BJ (cell line): Measurements from ENCODE around the gene ERBB2. TPM values are rescaled to one million over a fixed set of nuclear protein-coding genes. Genes with fewer than 3 reads are reported as not detected.

Experiments used
- CTCF ChIA-PET: fragments of 350-600 bp; formaldehyde crosslinking; extraction: SDS; loops from one replicate; lab custom pipeline; 2021; ENCODE audit warnings: antibody characterized with exemption, inconsistent platforms; lab: Yijun Ruan, JAX
- POLR2A ChIA-PET: fragments of 300-600 bp; sonication (Branson Sonifier 250); formaldehyde crosslinking; extraction: SDS; loops from one replicate; lab custom pipeline; 2021; ENCODE audit warnings: antibody characterized with exemption; lab: Charles Lee
- DNase-seq: peaks from one replicate; pipeline ENCODE4 v3.0.0-alpha.2; 2011; ENCODE audit warnings: low read depth
- H3K27me3 ChIP-seq: 2 replicates; pipeline ENCODE4 v1.6.0; 2011; ENCODE audit warnings: low read length; ENCODE audit not compliant: control insufficient read depth, insufficient read depth
- H3K36me3 ChIP-seq: 2 replicates; pipeline ENCODE4 v1.5.1; 2011; ENCODE audit warnings: low read length; ENCODE audit not compliant: control insufficient read depth, insufficient read depth
- H3K4me3 ChIP-seq: 2 replicates; pipeline ENCODE4 v1.5.1; 2011; ENCODE audit warnings: low read depth, mild to moderate bottlenecking, control low read depth, low read length
- CTCF ChIP-seq: IDR thresholded peaks from 2 replicates; pipeline ENCODE4 v1.5.1; 2011; ENCODE audit warnings: low read depth, mild to moderate bottlenecking, control low read depth, inconsistent platforms, low read length, moderate library complexity; ENCODE audit not compliant: insufficient read depth
- polyA plus RNA-seq: library from polyadenylated mRNA; depleted of rRNA; stranded (reverse); fragments of >200 nt; gene quantifications from 2 replicates; pipeline ENCODE4 v1.2.3, GENCODE V29; 2011

The ERBB2 gene
- polyA plus RNA-seq, 1 experiment: 35.4 TPM

- Histone ChIP-seq H3K4me3 (no peak overlapping the region), H3K36me3 (peaks cover 8% of the 10 kb centered on the region), H3K27me3 (no peaks in the 10 kb centered on the region)
- POLR2A ChIA-PET: interaction anchor here (0.7 kb wide), 1 partner anchor 208 kb away, joined by 3 read pairs; no protein-coding TSS in a partner anchor
- peak; percentile 90 for TF ChIP-seq CTCF
- CTCF ChIA-PET: interaction anchor here (0.9 to 5.8 kb wide), 19 partner anchors 8 to 106 kb away, joined by 3 to 59 read pairs (median 5); partner anchors contain the start of genes ERBB2, MIEN1, PGAP3 and PNMT
- no peak for DNase-seq
Measured at GRCh38 chr17:39653662-39654331, 46.1 kb upstream of the ERBB2 start.

- Histone ChIP-seq H3K27me3 (no peaks in the 10 kb centered on the region), H3K4me3 (no peak overlapping the region), H3K36me3 (peaks cover 9% of the 10 kb centered on the region)
- POLR2A ChIA-PET: no interaction called here
- DNase-seq: no peak
- TF ChIP-seq CTCF: no peak
- CTCF ChIA-PET: interaction anchor here (0.6 to 5.8 kb wide), 13 partner anchors 8 to 791 kb away, joined by 3 to 59 read pairs (median 5); partner anchors contain the start of genes MIEN1, PGAP3, PNMT and TCAP
Measured at GRCh38 chr17:39655105-39655504, 44.8 kb upstream of the ERBB2 start.

GRCh38 chr17:39658346-39658745 lies 41.5 kb upstream of the ERBB2 start:
- TF ChIP-seq CTCF: no peak
- no peak for DNase-seq
- H3K4me3 ChIP-seq: no peak overlapping the region
- H3K36me3 ChIP-seq: peaks cover 24% of the 10 kb centered on the region
- H3K27me3 ChIP-seq: no peaks in the 10 kb centered on the region
- ChIA-PET CTCF (interaction anchor here (0.6 to 1.7 kb wide), 3 partner anchors 11 to 48 kb away, joined by 3 to 5 read pairs (median 4); no protein-coding TSS in a partner anchor), POLR2A (no interaction called here)

- Histone ChIP-seq H3K4me3 (no peak overlapping the region), H3K27me3 (no peaks in the 10 kb centered on the region), H3K36me3 (peaks cover 23% of the 10 kb centered on the region)
- ChIA-PET POLR2A (no interaction called here), CTCF (interaction anchor here (0.6 to 1.7 kb wide), 3 partner anchors 11 to 47 kb away, joined by 3 to 5 read pairs (median 4); no protein-coding TSS in a partner anchor)
- TF ChIP-seq CTCF: no peak
- no peak for DNase-seq
Measured at GRCh38 chr17:39658760-39659159, 41.1 kb upstream of the ERBB2 start.

- Histone ChIP-seq H3K27me3 (no peaks in the 10 kb centered on the region), H3K4me3 (no peak overlapping the region), H3K36me3 (peaks cover 21% of the 10 kb centered on the region)
- ChIA-PET CTCF (interaction anchor here (1.1 to 1.2 kb wide), 2 partner anchors 10 to 38 kb away, joined by 3 to 5 read pairs; no protein-coding TSS in a partner anchor), POLR2A (no interaction called here)
- TF ChIP-seq CTCF: no peak
- no peak for DNase-seq
Measured at GRCh38 chr17:39659279-39660010, 40.4 kb upstream of the ERBB2 start.
